HG03066 (cell line): ENCODE data around the gene DNAJA4.

ENCODE experiments used
- ATAC-seq: cut with Tn5 transposase; IDR thresholded peaks from one replicate; pipeline ENCODE4 v1.9.1; 2021; ENCODE audit warnings: low read depth; ENCODE audit not compliant: unreplicated experiment

DNAJA4 gene

GRCh38 chr15:78313383-78313782 lies 49.0 kb downstream of the DNAJA4 start:
- ATAC-seq = no peak

GRCh38 chr15:78314181-78314581 lies 49.8 kb downstream of the DNAJA4 start:
- no peak for ATAC-seq

DNA sequence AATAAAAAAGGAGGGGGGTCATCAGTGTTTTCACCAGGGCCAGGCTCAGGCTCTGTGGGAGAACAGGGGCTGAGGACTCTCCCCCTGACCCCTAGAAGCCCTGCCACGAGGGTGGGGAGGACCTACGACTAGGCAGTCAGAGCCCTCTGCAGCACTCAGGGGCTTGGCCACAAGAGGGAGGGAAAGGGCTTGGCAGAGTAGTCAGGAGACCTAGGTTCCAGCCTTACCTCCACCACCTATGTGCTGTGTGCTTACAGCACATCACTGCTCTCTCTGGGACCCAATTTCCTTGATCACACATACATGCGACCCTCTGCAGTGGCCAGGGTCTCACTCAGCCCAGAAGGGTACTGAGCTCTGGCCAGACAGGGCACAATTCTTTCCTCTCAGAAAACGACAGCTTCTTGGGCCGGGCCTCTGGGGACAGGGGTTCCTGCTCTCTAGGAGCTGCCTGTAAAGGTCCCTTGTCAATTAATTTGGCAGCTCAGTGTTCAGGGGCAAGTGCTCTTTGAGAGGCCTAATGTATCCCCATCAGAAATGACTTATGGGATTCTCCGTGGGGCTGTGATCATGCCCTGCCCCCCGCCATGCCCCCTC lies 51.4 kb downstream of the DNAJA4 start:
- ATAC-seq = no peak

- no peak for ATAC-seq
These were observed 52.1 kb downstream of the DNAJA4 start for GRCh38 chr15:78316283-78317083.

DNA sequence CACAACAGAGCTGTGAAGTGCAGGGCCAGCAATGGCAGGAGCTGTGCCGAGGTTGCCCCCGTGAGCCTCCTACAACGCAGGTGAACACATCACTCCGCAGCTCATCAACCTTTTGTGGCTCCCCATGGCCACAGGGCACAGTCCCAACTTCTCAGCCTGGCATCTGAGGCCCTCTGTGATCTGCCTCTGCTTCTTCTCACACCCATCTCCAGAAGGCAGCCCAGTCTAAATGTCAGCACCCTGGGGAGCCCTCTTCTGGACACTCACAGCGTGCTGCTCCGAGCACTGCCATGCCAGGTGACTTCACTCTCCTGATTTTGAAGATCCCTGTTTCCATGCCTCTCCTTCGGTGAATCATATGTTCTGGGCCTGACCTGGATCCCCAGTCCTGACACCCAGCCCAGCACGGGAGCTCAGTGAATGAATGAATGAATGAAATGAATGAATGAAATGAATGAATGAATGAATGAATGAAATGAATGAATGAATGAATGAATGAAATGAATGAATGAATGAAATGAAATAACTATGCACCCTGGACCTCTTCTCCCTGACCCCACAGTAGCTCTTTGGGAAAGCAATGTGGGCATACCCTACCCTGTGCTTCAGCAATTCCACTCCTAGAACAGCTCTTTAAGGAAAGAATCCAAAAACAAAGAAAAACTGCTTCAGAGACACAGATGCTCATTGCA lies 52.9 kb downstream of the DNAJA4 start:
- ATAC-seq = no peak

- ATAC-seq = no peak
These were observed 55.2 kb downstream of the DNAJA4 start for GRCh38 chr15:78319588-78319987.

- ATAC-seq = no peak
These were observed 55.8 kb downstream of the DNAJA4 start for GRCh38 chr15:78320183-78320582.

DNA sequence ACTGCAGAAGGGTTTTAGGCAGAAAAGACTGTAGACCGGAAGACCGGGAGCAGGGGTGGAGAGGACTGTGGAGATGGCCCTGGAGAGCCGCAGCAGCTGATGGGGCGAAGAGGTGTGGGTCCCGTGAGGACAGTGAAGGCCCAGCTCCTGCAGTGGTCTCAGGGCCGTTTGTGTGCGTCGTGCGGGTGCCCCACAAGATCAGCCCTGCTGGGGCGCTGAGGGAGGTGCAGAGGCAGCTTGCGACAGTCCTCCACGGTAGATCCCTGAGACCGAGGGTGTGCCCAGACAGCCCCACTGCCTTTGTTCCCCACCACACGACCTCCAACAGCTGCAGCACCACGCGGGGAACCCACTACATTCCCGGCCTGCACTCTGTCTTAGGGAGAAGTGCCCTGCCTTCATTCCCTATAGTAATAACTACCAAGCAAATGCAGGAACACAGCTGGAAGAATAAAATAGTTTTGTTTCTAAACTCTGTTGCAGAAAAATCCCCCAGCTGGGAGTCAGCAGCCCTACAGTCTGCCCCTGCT lies 56.7 kb downstream of the DNAJA4 start:
- ATAC-seq = no peak

DNA sequence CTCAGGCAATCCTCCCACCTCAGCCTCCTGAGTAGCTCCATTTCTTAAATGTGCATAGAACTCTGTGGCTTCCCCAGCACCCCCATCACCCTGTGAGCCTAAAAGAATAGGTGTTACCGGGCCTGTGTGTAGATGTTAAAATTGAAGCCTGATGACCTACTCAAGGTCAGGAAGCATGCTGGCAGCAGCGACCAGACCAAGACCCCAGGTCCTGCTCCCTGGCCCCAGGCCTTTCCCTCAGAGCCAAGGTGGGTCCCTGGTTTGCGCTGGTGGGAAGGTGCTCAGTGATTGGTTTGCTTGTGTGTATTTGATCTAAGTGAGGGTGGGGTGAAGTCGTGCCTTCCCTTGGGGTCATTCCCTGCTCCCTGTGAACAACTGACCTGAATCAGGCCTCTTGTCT lies 57.4 kb downstream of the DNAJA4 start:
- ATAC-seq = no peak

- ATAC-seq = no peak
These were observed 57.9 kb downstream of the DNAJA4 start for GRCh38 chr15:78322243-78322642.

DNA sequence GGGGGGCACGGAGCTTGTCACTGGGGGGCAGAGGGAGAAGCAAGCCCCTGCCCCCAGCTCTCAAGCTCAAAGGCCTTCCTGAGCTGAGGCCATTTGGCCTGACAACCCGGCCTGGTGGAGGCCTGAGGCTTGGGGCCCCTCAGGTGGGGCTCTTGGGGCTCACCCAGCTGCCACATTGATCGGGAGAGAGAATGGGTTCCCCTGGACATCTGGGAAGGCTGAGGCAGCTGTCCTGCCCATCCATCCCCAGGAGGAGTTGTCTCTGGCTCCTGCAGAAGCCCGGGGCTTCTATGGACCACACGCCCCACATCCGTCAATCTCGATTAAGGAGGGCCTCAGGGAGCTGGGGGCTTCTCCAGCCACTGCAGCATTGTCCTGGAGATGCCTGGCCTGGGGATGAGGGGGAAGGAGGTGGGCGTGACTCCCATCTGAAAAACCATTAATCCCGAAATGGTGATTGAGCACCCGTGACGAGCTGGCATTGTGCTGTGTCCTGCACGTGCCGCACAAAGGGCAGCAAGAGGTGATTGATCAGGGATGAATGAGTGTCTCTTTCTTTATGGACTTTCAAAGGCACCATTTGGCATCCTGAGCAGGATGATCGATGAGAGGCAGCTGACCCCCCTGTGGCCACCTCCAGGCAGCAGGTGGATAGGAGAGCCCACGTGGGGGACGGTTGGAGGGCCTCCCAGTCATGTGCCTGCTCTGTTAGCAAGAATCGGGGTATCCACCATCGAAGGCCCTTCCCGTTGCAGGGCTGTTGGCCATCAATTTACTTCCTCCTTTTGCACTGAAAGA lies 58.6 kb downstream of the DNAJA4 start:
- no peak for ATAC-seq

DNA sequence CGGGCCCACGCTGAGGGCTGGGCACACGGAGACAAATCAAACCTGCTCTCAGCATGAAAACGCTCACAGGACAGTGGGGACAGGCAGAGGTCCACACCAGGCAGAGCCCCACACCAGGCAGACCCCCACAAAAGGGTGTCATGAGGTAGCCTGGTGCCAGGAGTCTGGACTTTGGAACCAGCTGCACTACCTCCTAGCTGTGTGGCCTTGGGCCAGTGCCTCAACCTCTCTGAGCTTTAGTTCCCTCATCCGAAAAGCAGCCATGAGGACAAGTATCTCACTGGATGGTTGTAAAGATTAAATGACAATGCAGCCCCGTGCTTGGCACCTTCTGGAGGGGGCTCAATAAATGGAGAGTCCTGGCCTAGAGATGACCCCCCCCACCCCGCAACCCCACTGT lies 59.3 kb downstream of the DNAJA4 start:
- no peak for ATAC-seq

DNA sequence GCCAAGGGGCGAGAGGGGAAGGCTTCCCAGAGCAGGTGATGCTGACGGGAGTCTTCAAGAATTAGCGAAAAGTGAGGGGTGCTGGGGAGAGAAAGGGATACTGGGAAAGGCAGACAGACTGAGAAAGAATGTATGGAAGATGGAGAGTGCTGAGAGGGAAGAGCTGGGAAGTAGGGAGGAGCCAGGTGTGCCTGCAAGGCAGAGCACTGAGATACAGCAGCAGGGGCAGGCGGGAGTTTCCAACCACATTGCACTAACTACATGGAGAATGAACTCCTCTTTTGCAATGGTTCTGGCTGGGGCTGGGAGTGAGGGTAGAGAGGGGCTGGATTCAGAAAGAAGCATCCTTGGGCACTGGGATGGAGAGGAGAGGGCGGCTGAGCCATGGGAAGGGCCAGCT lies 59.8 kb downstream of the DNAJA4 start:
- no peak for ATAC-seq

GRCh38 chr15:78325092-78325843 lies 60.9 kb downstream of the DNAJA4 start:
- no peak for ATAC-seq

DNA sequence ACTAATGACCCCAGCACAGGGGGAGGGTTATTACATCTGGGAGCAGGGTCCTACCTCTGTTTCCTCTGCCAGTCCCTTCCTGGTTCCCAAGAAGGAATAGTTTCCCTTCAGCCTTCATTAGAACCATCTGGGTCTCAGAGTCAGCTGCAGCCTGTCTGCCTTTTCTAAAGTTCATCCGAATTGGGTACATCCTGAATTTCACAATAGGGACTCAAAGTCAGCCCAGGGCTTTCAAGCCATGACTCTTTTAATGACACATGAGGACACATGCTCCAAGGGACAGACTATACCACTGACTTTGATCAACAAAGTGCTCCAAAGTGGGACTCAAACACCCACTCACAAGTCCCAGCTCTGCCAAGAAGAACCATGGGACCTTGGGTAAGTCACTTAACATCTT lies 63.1 kb downstream of the DNAJA4 start:
- ATAC-seq = no peak

DNA sequence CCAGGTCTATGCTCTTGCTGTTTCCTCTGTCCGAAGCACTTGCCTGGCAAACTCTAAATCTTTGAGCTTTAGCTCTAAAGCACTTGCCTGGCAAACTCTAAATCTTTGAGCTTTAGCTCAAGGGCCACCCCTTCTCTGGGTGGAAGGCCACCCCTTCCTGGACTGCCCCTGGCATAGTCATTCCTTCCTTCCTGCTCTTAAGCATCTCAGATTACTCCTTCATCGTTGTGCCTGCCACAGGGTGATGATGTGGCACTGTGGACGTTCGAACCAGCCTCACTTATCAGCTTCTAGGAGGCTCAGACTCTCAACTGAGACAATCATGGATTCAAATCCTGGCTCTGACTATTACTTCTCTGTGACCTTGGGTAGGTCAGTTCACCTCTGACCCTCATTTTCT lies 65.3 kb downstream of the DNAJA4 start:
- no peak for ATAC-seq
